Activated T-cell treated with anti-CD3 and anti-CD28 coated beads for 48 hours (primary cell): ENCODE results near the gene WIPF3.

Experiments used
- DNase-seq: peaks from one replicate; pipeline ENCODE4 v3.0.0-alpha.2; 2020; ENCODE audit warnings: low read depth

WIPF3 gene

DNA sequence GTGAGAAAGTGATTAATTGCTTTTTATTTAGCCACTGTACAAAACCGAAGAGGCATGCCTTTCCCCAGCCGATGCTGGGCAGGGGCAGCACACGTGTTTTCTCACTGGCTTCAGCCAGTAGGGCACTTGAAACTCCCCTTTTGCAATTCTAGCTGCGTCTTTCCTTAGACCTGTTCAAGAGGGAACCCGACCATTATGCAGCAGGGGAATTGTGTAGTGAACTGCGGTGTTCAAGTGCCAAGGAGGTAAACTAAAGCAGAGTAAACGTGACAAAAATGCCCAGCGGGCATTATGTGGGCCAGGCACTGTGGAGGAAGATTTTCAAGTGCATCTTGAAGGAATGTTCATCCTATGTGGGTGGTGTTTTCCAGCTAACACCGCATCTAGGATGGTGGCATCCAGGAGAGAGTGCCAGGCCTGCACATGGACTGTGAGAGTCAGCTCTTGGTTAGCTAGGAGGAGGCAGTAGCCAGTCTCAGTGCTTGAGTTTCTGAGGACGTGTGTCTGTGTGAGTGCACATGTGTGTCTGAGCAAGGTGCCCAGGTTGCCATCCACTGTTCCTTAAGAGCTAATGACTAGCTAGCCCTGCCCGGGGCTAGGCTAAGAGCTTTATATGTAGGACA, 3.3 kb downstream of the WIPF3 start:
- no peak for DNase-seq

DNA sequence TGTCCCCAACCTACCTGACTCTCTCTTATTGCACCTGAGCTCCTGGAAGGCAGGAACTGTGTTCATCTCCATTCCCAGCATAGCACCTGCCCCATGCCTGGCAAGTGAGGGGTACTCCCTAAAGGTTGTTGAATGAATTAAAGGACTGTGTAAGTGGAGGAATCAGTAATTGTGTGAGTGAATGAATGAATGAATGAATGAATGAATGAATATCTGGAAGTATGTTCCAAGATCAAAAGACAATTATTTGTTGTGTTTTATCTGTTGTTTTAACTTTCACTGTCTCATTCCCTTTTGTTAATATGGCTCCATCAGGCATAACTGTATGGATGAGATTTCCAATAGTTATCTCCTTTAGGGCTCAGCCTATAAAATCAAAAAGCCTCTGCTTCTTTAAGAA, 4.0 kb downstream of the WIPF3 start:
- no peak for DNase-seq

DNA sequence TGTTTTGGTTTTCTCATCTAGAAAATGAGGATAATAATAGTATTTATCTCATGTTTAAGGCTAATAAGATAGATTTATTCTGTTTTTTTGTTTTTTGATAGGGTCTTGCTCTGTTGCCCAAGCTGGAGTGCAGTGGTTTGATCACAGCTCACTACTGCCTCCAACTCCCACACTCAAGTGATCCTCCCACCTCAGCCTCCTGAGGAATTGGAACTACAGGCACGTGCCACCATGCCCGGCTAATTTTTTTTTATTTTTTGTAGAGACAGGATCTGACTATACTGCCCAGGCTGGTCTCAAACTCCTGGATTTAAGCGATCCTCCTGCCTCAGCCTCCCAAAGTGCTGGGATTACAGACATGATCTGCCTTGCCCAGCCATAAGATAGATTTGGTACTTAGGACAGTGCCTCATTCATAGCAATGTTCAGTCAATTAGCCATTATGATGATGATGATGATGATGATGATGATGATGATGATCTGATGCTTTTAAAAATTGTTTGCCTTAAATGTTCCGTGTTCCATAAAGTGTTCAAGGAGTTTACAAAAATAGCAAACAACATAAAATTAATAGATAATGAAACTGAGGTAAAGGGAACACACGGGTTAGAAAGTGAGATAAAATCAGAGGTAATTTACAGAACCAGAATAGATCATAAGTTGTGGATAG, 4.6 kb downstream of the WIPF3 start:
- no peak for DNase-seq

DNA sequence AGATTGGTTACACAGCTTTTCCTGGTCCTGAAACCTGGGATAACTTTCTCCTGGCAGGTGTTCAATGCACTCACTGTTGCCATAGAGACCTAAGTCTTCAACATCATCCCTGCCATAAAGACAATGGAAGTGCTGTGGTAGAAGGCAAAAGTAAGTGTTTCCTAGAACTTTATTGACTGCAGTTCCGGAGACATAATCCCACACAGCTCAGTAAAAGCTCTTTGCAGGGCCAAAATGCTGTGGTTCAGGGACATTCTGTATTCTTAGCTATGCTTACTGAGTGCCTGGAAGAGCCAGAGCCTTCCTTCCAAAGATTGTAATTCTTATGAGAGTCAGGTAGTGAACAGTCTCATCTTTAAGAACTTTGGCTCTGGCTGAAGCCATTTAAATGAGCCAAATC, 5.3 kb downstream of the WIPF3 start:
- DNase-seq: no peak

DNA sequence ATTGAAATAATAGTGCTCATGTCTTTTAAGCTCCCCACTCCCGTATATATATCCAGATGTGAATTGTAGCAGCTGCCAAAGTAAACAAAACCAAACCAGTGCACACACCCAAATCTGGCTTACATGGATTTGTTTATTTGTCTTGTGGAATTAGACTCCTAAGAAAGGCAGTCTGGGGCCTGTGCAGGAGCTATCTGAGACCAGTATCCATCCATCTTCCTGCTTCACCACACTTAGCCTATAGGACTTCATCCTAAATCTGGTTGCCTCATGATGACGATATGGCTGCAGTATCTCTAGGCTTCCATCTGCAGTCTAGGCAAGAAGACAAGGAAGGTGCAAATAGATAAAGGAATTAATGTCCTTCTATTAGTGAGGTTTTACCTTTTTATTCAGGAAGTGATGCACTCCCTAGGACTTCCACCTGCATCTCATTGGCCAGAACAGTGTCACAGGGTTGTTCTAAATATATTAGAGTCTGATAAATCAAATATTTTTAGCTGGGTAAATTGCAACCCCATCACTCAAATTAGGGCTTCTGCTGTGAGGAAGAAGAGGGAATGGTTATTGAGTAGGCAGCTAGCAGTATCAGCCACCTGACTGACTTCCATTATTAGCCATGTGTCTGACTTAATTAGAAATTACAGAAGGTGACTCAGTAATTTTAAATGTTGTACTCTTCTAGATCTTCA, 6.0 kb downstream of the WIPF3 start:
- no peak for DNase-seq

DNA sequence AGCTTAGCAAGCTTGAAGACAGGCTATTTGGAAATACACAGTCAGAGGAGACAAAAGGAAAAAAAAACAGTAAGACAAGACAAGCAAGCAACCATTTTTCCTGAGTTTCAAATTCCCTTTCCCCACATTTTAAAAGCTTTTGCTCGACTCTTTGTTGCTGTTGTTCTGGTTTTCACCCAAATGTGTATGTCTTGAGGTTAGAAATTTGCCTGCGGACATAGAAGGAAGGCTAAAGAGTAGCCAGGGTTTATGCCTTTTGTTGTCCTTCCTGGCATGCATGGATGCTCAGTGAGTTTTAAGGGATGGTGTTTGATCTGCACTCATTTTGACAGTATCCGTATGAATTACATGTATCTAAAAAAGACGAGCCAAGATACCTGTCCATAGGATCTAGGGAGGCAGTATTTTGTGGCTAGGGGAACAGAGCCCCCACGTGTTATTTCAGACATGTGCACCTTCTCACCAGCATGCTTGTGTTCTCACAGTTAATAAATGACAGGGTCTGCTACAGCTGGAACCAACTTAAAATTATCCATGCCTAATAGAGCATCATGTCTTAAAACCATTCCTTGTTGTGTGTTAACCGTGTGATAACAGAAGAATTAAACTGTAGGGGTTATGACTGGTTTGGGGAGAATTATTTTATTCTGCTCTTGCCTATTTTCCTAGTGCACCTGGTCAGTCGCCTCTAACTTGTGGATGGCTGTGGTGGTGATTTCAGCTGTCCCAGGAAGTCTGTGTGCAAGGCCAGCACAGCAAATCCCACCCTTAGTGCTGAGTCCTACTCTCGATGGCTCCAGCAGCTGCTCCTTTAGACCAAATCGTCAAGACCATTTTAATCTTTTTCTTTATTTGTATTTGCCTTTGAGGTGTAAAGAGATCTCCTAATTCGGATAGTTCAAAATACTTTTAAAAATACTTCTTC, 9.1 kb downstream of the WIPF3 start:
- DNase-seq: no peak

DNA sequence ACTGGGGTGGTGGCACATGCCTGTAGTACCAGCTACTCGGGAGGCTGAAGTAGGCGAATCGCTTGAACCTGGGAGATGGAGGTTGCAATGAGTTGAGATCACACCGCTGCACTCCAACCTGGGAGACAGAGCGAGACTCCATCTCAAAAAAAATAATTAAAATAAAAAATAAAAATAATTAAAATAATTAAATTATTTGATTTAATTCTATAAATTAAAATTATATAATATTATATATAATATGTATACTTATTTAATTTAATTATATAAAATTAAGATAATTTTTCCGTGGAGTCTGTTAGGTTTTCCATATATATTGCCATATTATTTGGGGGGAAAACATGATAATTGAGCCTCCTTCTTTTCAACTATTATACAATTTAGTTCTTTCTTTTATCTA, 12.0 kb downstream of the WIPF3 start:
- no peak for DNase-seq

DNA sequence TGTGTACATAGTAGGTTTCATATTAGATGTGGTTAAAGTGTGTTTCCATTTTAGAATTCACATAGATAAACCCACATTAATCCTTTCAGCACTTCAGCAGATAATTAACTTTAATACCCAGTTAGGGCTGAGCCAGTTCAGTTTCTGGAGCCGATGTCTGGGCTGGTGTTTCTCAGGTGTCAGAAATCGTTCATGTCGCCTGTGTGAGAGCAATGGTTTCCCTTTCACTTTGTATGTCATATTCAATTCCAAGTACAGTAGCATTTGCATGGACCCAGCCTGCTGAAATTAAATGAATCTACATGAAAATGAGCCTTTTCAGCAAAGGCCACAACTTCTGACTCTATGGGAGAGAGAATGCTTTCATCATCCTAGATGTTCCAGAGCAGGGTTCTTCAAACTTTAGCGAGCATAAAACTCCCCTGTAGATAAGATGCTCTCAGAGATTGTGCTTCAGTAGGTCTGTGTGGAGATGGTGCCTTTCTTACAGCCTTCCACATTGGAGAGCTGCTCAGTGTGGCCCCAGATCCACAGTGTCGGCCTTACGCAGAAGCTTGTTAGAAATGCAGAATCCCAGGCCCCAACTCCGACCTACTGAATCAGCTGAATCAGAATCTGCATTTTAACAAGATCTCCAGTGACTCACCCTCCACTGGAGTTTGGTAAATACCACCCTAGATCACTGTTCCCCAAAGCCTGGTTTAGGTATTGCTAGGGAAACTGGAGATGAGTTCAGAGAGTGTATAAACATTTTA, 19.6 kb downstream of the WIPF3 start:
- no peak for DNase-seq

DNA sequence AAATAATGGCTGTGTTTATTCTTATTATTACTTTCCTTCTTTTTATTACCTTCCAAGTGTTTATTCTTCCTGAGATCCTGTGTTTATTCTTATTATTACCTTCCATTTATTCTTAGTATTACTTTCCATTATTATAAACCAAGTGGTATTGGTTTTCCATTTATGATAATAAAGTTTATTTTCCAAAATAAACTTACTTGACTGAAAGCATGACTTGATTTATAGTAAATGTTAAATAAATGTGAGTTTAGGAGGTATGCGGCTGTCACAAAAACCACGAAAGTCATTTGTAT, 20.2 kb downstream of the WIPF3 start:
- DNase-seq: no peak

DNA sequence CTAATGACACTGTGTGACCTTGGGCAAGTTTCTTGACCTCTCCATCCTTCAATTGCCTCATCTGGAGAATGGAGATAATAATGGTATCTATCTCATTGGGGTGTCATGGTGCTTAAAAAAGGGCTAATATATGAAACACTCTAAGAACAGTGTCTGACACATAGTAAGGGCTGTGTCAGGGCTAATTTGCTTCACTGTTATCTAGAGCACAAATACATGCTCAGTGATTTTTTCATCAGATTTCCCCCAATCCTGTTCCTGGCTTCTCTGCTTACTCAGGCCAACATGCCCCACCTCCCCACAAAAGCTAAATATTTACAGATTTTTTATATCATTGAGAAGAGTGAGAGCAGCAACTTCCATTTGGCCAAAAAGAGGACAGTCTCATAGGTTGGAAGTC, 20.6 kb downstream of the WIPF3 start:
- DNase-seq: no peak

DNA sequence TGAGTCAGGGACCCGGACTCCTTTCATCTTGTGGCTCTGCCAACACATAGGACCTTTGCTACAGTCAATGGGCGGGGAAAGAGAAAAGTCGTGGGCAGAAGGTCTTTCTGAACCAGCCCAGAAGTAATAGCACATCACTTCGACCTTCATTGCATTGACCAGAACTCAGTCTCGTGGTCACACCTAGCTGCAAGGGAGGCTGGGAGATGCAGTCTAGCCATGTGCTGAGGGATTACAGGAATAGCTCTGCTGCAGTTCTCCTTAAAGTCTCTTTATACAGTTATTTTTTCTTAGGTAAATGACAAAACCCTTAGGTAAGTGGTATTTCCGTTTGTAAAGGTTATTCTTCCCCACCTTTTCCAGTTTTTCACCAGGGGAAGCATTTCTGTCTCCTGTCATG, 25.4 kb downstream of the WIPF3 start:
- DNase-seq: no peak

DNA sequence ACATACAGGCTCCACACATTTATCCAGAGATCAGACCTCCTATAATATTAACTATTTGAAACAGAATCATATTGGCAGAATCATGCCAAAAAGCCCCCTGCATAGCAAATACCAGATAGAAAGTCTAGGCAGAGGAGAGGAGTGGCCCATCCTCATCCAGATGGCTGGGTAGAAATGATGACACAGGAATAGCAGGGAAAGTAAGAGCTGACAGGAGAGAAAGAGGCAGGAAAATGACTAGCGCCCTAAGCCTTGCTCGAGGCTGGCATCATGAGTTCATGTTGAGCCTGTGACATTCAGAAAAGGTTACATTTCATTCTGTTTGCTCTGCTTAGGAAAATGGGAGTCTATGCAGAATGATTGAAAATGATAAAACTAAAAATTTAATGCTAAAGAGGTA, 27.6 kb downstream of the WIPF3 start:
- DNase-seq: no peak

DNA sequence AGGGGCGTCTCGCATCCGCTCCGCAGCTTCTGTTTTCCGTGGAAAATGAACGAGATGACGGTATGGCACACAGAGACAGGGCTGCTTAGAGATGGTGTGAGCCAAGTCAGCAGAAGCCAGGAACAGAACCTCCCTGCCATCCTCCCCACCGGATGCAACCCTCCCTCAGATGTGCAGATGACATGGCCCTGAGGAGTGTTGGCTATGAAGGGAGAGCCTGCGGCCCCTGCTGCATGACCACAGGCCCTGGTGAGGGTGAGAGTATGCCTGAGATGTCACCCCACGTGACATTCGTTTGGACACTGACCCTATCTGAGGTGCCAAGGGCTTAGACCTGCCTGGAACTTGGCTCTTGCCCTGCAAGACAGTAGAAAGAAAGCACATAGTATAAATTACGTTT, 29.4 kb downstream of the WIPF3 start:
- no peak for DNase-seq

DNA sequence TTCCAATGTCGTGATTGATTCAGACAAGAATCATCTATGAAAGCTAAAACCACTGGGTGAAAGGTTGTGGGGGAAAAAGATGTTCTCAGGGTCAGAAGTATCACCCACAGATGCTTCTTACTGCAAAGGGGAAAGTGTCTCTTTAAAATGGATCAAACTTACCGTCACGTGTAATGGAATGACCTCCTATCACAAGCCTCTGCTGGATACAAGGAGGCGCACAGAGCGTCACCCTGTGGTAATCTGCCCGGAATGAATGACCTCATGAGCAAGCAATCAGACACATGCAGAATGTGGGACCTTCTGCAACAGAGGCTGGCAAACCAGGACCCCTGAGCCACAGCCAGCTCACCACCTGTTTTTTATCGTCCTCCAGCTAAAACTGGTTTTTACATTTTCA, 33.0 kb downstream of the WIPF3 start:
- DNase-seq: no peak

DNA sequence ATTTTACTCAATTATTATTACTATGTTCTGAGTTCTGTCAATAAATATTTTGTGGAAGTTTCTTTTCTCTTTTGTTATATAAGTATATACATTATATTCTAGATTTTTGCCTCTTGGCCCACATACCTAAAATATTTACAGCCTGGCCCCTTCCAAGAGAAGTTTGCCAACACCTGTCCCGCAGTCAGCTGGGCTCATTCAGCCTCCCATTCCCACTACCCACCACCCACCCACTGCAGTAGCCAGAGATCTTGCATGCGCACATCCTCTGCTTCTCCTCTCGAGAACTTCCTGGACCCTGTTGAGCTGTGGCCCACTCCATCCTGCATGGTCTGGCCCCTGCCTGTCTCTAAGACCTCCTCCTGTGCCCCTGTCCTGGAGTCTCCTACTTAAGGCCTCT, 33.6 kb downstream of the WIPF3 start:
- no peak for DNase-seq

DNA sequence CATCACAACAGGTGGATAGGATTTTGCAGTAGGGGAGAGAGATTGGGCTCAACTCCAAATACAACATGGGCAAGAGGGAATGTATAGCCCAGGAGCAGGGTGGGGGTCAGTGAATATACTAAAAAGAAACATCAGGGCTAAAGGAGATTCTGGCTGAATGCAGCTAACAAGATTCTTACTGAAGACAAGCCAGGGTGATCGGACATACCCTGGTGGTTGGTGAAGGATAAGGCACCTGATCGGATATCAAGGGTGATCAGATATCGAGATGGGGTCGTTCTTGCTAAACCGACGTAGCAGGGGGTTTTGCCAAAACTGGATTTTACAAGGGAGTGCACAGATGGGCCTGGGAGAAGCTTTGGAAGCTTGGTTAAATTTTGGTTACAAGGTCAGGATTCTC, 34.4 kb downstream of the WIPF3 start:
- no peak for DNase-seq

DNA sequence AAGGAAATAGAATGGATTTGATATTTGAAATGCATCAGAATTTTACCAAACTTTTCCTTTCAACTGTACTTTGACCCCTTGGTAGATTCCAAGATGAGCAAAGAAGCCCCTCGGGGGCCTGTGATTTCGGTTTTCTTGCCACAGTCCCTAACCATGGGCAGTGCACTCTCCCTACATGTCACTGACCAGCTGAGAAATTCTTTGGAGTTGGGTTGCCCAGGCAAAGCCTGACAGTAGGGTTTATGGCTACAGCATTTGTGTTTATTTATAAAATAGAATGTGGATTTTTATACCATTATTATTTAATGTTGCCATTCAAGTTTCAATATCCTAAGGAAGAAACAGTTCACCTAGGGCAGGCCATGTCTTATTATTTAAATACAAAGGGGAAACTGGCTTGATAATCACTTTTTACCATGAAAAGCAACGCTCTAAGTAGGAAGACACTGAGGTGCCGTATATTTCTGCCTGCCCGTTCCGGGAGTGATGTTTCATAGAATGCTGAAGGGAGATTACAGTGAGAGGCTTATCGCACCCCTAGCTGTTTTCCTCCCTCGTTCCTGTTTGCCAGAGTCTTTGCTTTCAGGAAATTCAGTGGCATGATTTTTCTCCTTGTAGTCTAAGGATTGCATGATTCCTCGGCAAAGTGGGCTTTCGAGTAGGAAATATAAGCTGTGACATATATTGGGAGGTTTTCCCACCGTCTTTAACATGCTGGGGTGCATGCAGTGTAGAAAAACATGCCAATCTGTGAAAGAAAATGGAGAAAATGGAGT, 35.8 kb downstream of the WIPF3 start:
- DNase-seq: no peak

DNA sequence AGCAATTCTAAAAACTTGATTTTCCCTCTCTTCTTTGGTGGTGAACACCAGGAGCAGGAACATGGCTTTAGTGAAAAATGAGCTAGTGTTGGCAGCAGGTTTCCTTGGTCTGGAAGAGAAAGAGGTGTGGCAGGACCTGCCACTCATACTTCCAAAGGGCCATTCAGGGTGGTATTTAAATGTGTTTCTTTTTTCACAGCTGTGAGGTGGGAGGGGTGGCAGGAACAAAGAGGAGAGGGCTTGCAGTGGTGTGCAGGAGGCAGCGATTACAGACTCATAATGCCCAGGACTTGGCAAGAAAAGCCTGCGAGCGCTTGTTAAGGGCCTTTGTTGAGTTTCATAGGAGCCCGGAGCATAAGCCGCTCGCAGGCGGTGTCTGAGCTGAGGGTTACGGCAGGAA, 36.8 kb downstream of the WIPF3 start:
- DNase-seq: no peak

DNA sequence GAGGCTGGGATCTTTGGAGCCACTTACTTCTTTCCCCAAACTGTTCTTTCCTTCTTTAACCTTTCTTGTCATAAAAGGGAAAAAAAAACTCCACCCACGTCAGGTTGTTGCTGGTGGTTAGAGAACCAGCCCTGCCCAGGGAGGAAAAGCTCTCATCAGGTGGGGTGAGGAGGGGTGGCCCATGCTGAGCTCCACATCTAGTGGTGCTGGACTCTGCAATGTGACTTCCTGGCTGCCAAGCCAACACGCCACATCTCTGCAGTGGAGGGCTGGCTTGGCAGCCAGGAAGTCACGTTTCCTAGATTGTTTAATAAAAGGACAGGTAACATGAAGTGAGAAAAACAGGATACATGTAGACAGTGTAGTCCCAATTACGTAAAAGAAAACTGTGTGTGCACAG, 37.4 kb downstream of the WIPF3 start:
- DNase-seq: no peak

DNA sequence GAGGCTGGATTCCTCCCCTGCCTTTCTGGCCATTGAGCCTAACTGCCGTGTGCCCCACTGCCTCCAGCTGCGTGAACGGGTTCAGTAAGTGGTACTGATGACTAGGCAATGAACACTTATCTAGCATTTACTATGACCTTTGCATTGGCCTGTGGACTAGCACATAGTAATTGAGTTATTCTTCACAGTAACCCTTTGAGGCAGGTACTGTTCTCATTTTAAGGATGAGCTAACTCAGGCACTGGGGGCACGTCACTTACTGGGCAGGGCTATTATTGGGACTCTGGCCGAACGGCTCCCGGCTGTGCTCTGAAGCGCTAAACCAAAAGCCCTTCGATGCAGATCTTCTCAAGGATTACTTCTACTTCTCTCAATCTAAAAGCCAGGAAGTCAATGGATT, 38.3 kb downstream of the WIPF3 start:
- no peak for DNase-seq

DNA sequence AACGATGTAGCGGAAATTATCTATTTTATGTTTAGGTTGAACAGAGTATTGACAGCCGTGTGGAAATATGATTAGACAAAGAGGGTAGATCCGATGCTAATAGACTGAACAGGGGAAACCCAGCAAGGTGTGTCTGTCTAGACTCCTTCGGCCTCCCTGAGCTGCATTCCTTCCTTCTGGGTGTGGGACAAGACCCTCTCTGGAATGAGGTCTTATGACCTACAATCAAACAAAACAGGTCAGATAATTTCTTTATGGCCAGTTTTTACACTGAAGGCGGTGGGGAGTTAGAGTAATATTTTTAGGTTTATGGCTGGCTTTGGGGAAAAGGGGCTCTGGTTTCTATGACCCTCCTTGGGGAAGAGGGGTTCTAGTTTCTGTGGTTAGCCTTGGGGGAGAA, 41.2 kb downstream of the WIPF3 start:
- DNase-seq: no peak
